Mucosa of descending colon (tissue), 3 donors: ENCODE results near the gene SMAD6. TPM values are rescaled to one million over a fixed set of nuclear protein-coding genes. Genes with fewer than 3 reads are reported as not detected.

ENCODE experiments used
- ATAC-seq: fragments of 200-7000 bp; cut with Tn5 transposase; one replicate; pipeline ENCODE4 v1.9.1; 2020; ENCODE audit warnings: mild to moderate bottlenecking, moderate library complexity
- DNase-seq, 3 donors: peaks; one replicate each; pipeline ENCODE4 v3.0.0-alpha.2; 2020
- H3K36me3 ChIP-seq: fragments of 200-600 bp; one replicate; pipeline ENCODE4 v1.8.0; 2021; ENCODE audit warnings: low read depth, mild to moderate bottlenecking
- H3K4me1 ChIP-seq: fragments of 200-600 bp; one replicate; pipeline ENCODE4 v1.8.0; 2021; ENCODE audit warnings: low read depth, mild to moderate bottlenecking
- H3K4me3 ChIP-seq: fragments of 200-600 bp; one replicate; pipeline ENCODE4 v1.8.0; 2021; ENCODE audit warnings: mild to moderate bottlenecking
- H3K9me3 ChIP-seq: fragments of 200-600 bp; one replicate; pipeline ENCODE4 v1.8.0; 2021; ENCODE audit warnings: mild to moderate bottlenecking
- intact Hi-C, 2 donors: fragments of 100-400 bp; cut with DNase I in 1 of 2; cut with micrococcal nuclease in 1 of 2; formaldehyde crosslinking; loops; one replicate each; pipeline versions ENCODE4 v1.11.0 to v1.11.1; 2022; cut with DNase I, micrococcal nuclease
- total RNA-seq, 3 donors: library from RNA; stranded (reverse); fragmentation: NEBNext Ultra II Directional in 2 of 3; extraction: Animal tissue kit (Norgen Biotek cat#: 25700) in 2 of 3; gene quantifications; one replicate each; pipeline versions ENCODE4 v1.2.1 to v1.2.4, GENCODE V29; 2021 to 2023
- TF ChIP-seq, protein P1 (sequence below): fragments of 200-600 bp; IDR thresholded peaks from one replicate; pipeline ENCODE4 v1.8.0; 2022; ENCODE audit warnings: antibody characterized with exemption, mild to moderate bottlenecking
- donor health status: DM: no; HTN: no; CAD: no; lungs with moderate emphysema.
- donor health status: DM: no; HTN: no; CAD: no.
- donor health status: DM: no; HTN: yes; CAD: no.

Gene SMAD6
- total RNA-seq, 3 donors from 2014 or later = 11.5 to 18.5 (median 12.8) TPM

DNA sequence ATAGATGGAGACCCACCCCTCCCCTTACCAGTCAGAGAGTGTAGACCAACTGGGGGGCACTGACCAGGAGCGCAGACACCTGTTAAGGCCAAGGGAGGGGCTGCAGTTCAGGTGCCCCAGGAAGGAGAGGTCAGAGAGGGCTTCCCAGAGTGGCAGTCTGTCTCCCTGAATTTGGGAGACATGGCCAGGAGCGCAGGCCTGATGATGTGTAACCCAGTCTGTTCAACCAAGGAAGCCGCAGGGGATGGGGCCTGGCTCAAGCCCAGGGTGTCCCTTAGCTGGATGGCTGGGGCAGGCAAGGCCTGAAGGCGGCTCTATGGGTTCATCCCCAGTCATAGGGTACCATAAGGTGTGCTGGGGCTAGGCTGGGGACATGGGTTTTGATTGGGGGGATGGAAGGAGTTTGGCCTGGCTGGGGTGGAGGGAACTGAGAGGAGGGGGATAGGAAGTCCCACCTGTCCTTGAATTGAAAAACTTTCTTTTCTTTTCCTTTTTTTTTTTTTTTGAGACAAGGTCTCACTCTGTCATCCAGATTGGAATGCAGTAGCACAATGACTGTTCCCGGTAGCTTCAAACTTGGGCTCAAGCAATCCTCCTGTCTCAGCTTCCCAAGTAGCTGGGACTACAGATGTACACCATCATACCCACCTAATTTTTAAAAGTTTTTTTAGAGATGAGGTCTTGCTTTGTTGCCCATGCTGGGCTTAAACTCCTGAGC lies 75.7 kb downstream of the SMAD6 start:
- DNase-seq = no peak
- peaks cover 47% of the 10 kb centered on the region for H3K4me1 ChIP-seq
- TF ChIP-seq, protein P1, sequence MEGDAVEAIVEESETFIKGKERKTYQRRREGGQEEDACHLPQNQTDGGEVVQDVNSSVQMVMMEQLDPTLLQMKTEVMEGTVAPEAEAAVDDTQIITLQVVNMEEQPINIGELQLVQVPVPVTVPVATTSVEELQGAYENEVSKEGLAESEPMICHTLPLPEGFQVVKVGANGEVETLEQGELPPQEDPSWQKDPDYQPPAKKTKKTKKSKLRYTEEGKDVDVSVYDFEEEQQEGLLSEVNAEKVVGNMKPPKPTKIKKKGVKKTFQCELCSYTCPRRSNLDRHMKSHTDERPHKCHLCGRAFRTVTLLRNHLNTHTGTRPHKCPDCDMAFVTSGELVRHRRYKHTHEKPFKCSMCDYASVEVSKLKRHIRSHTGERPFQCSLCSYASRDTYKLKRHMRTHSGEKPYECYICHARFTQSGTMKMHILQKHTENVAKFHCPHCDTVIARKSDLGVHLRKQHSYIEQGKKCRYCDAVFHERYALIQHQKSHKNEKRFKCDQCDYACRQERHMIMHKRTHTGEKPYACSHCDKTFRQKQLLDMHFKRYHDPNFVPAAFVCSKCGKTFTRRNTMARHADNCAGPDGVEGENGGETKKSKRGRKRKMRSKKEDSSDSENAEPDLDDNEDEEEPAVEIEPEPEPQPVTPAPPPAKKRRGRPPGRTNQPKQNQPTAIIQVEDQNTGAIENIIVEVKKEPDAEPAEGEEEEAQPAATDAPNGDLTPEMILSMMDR = no peak
- ATAC-seq = no peak
- no peaks in the 10 kb centered on the region for H3K9me3 ChIP-seq
- no peaks in the 10 kb centered on the region for H3K36me3 ChIP-seq
- intact Hi-C loops = loop anchor here (2.0 to 10.0 kb wide), 3 partner anchors 73 to 163 kb away; no protein-coding TSS in a partner anchor
- no peak overlapping the region for H3K4me3 ChIP-seq

- H3K9me3 ChIP-seq = no peaks in the 10 kb centered on the region
- TF ChIP-seq, protein P1 = no peak
- peaks cover 41% of the 10 kb centered on the region for H3K4me1 ChIP-seq
- intact Hi-C loops = loop anchor here (2.0 to 10.0 kb wide), 3 partner anchors 73 to 163 kb away; no protein-coding TSS in a partner anchor
- no peaks in the 10 kb centered on the region for H3K36me3 ChIP-seq
- ATAC-seq = peak; percentile 25
- DNase-seq = no peak
- no peak overlapping the region for H3K4me3 ChIP-seq
These were observed 76.3 kb downstream of the SMAD6 start for GRCh38 chr15:66778314-66778665.

GRCh38 chr15:66778716-66779115 lies 76.7 kb downstream of the SMAD6 start:
- ATAC-seq = no peak
- no peak for DNase-seq
- Histone ChIP-seq H3K4me3 (no peak overlapping the region), H3K4me1 (peaks cover 37% of the 10 kb centered on the region), H3K36me3 (no peaks in the 10 kb centered on the region), H3K9me3 (no peaks in the 10 kb centered on the region)
- intact Hi-C loops = loop anchor here (2.0 to 10.0 kb wide), 3 partner anchors 74 to 164 kb away; no protein-coding TSS in a partner anchor
- TF ChIP-seq, protein P1 = no peak

GRCh38 chr15:66779331-66780009 lies 77.4 kb downstream of the SMAD6 start:
- H3K4me1 ChIP-seq = peaks cover 30% of the 10 kb centered on the region
- TF ChIP-seq, protein P1 = no peak
- peak in 1 of 3 donors; percentile 64 for DNase-seq
- ATAC-seq = peak; percentile 80
- H3K9me3 ChIP-seq = no peaks in the 10 kb centered on the region
- no peak overlapping the region for H3K4me3 ChIP-seq
- intact Hi-C loops = loop anchor here (2.0 to 10.0 kb wide), 5 partner anchors 55 to 165 kb away; no protein-coding TSS in a partner anchor
- no peaks in the 10 kb centered on the region for H3K36me3 ChIP-seq

DNA sequence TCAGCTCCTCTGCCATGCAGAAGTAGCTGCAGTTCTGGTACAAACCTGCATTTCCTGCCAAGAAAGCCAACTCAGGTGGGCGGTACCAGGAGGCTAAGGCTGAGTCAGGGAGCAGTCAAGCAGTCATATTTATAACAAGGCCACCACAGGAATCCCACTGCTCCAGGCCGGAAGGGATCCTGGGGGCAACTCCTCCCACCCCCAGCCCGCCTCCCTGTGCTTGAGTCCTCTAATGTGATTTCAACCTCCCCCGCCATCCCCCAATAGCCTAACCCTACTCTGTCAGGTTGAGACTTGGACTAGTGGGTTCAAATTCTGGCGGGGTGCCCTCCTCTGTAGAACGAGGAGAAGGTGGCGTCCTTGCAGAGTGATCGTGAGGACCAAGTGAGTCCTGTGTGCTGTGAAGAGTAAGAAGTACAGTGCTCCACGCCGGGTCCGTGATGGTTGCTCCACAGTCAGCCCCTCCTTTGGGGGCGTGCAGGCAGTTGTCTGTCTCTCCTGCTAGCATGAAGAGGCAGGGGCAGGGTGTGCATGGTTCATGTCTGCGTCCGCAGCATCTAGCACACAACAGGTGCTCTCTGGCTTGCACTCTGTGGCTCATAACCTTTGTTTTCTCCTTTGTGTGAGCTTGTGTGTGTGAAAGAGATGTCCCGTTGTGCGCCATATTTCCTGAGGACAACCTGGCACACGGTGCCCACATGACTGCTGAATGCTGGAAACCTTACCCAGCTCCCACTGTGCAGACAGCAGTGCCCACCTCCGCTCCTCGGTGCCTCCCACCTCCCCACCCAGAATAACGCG lies 78.3 kb downstream of the SMAD6 start:
- H3K9me3 ChIP-seq = no peaks in the 10 kb centered on the region
- TF ChIP-seq, protein P1 = no peak
- DNase-seq (peak; percentile 61 to 66 (median 63)), ATAC-seq (peak; percentile 75)
- H3K4me3 ChIP-seq = no peak overlapping the region
- peaks cover 27% of the 10 kb centered on the region for H3K4me1 ChIP-seq
- intact Hi-C loops = loop anchor here (10.0 kb wide), 2 partner anchors 54 to 64 kb away; no protein-coding TSS in a partner anchor
- no peaks in the 10 kb centered on the region for H3K36me3 ChIP-seq
